GM23338 (cell line): Measurements from ENCODE around the gene GCC1. TPM values are rescaled to one million over a fixed set of nuclear protein-coding genes. Genes with fewer than 3 reads are reported as not detected.

ENCODE experiments used
- CREB1 ChIP-seq: fragments of 250-450 bp; sonication (Bioruptor Pico); IDR thresholded peaks from 2 replicates; pipeline ENCODE4 v1.5.0; 2020; ENCODE audit warnings: low read depth, mild to moderate bottlenecking, moderate library complexity
- CTCF ChIP-seq, 2 experiments: fragments of 200-600 bp in 1 of 2; sonication (generic) in 1 of 2; conservative IDR thresholded peaks; 2 replicates each; pipeline versions ENCODE4 v1.5.1 to v1.6.1; 2016 to 2017; ENCODE audit warnings: antibody characterized with exemption in 2 of 2, low read depth in 2 of 2, mild to moderate bottlenecking in 2 of 2, moderate library complexity in 1 of 2
- EZH2 ChIP-seq: fragments of 200-600 bp; sonication (generic); IDR thresholded peaks from one replicate; pipeline ENCODE4 v1.8.0; 2017; ENCODE audit warnings: antibody characterized with exemption, mild to moderate bottlenecking, low read depth; ENCODE audit not compliant: unreplicated experiment
- NANOG ChIP-seq: IDR thresholded peaks from 2 replicates; pipeline ENCODE4 v1.6.1; 2016; ENCODE audit warnings: antibody characterized with exemption, borderline replicate concordance
- ZNF114 ChIP-seq: fragments of 250-450 bp; sonication (Bioruptor Pico); IDR thresholded peaks from 2 replicates; pipeline ENCODE4 v1.5.0; 2020; ENCODE audit warnings: mild to moderate bottlenecking, moderate library complexity
- ZNF462 ChIP-seq: fragments of 250-450 bp; sonication (Bioruptor Pico); IDR thresholded peaks from 2 replicates; pipeline ENCODE4 v1.5.0; 2020; ENCODE audit warnings: mild to moderate bottlenecking, moderate library complexity
- polyA plus RNA-seq: library from polyadenylated mRNA; unstranded; fragments of >200 nt; fragmentation: Nextera tagmentation; extraction: Ambion mirVana; gene quantifications from 2 replicates; pipeline ENCODE4 v1.2.1, GENCODE V29; 2016
- total RNA-seq: library from RNA; depleted of rRNA; stranded (reverse); fragments of >200 nt; shearing (Covaris generic); gene quantifications from 2 replicates; pipeline ENCODE4 v1.2.3, GENCODE V29; 2014

Gene GCC1
- total and polyA plus RNA-seq, 2 experiments from 2014 or later = 3.2 to 17.6 TPM

GRCh38 chr7:127620406-127621233 lies 35.2 kb upstream of the GCC1 start (continued):
- TF ChIP-seq ZNF462 (CRISPR knock-in tag) (no peak), EZH2 (no peak), ZNF114 (no peak), CREB1 (no peak), CTCF (conservative IDR thresholded peaks at IDR 0.05; ENCODE audit: low read depth in 2 of 2) (no peak), NANOG (no peak)
